Skin of body (tissue), 2 donors: ENCODE results near the gene TPTE. TPM values are rescaled to one million over a fixed set of nuclear protein-coding genes. Genes with fewer than 3 reads are reported as not detected.
"Not testable (repeated sequence)": the region's sequence is repeated elsewhere in the genome, so short reads cannot be mapped to it uniquely, and the experiment has no call there.

Experiments
- DNase-seq: peaks from one replicate; lab custom pipeline; 2025; lab: John Stamatoyannopoulos, UW
- total RNA-seq: library from RNA; depleted of rRNA; stranded (reverse); fragments of >200 nt; gene quantifications from one replicate; pipeline ENCODE4 v1.2.3, GENCODE V29; 2014

TPTE gene
- total RNA-seq, result not detected

GRCh38 chr21:10521091-10521598 is at the start of gene TPTE:
TPTE (plus strand) TSS chr21:10521583; CDS start chr21:10538724, 17,141 bp downstream.
- no peak for DNase-seq

- not testable (repeated sequence) for DNase-seq
Measured at GRCh38 chr21:10471999-10472398, 49.4 kb upstream of the TPTE start.

DNA sequence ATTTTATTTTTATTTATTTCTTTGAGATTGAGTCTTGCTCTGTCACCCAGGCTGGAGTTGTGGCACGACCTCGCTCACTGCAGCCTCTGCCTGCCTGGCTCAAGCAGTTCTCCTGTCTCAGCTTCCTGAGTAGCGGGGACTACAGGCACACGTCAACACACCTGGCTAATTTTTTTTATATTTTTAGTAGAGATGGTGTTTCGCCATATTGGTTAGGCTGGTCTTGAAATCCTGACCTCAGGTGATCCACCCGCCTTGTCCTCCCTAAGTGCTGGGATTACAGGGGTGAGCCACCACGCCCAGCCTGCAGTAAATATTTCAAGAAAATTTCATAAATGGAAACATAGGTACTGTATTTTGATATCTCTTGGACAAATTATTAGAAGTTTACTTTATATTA is 43.6 kb upstream of the TPTE start:
- DNase-seq, result not testable (repeated sequence)

- not testable (repeated sequence) for DNase-seq
Measured at GRCh38 chr21:10479875-10480274, 41.5 kb upstream of the TPTE start.

- DNase-seq, result not testable (repeated sequence)
Measured at GRCh38 chr21:10484864-10485263, 36.5 kb upstream of the TPTE start.

GRCh38 chr21:10490453-10490852 is 30.9 kb upstream of the TPTE start:
- not testable (repeated sequence) for DNase-seq

DNA sequence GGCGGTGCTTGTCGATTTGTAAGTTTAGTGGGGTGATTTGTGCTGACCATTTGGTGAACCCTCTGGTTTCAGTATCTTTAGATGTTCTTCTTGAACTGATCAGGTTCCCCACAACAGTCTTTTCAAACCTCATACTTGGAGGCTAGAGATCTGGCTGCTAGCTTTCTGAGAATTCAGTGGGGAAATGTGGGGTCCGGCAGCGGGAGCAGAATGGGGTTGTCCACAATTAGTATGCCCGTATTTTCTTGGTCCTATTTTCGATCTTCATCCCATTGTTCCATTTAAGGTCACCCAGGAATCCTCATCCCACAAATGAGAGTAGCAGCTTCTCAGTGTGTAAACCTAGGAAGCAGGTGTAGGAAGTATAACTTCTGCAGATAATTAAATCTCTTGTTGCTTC is 10.3 kb upstream of the TPTE start:
- no peak for DNase-seq

GRCh38 chr21:10516889-10517288 is 4.5 kb upstream of the TPTE start:
- DNase-seq, result not testable (repeated sequence)

DNA sequence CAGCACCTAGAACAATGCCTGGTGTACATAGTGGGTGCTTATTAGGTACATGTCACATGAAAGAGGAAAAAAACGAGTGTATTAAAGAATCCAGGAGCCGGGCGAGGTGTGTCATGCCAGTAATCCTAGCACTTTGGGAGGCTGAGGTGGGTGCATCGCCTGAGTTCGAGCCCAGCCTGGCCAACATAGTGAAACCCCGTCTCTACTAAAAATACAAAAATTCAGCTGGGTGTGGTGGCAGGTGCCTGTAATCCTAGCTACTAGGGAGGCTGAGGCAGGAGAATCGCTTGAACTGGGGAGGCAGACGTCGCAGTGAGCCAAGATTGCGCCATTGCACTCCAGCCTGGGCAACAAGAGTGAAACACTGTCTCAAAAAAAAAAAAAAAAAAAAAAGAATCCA is 3.5 kb upstream of the TPTE start:
- DNase-seq, result not testable (repeated sequence)

- DNase-seq, result not testable (repeated sequence)
Measured at GRCh38 chr21:10521835-10522500, 585 bp downstream of the TPTE start.

DNA sequence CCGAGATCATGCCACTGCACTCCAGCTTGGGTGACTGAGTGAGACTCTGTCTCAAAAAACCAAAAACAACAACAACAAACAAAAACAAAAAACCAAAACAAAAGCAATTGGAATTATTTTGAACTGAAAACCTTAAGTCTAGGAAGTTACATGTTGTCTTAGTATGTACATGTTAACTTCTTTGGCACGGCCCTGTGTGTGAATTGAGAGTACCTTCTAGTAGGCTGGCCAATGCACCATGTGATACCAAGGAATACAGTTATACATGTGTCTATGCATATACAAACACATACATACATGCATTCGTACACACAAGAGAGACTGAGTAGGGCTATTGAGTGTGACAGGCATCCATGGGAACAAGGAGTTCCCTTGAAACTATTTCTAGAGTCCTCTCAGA is 18.6 kb downstream of the TPTE start:
- DNase-seq, result no peak

- not testable (repeated sequence) for DNase-seq
Measured at GRCh38 chr21:10544376-10544775, 23.0 kb downstream of the TPTE start.

GRCh38 chr21:10547868-10548267 is 26.5 kb downstream of the TPTE start:
- not testable (repeated sequence) for DNase-seq

DNA sequence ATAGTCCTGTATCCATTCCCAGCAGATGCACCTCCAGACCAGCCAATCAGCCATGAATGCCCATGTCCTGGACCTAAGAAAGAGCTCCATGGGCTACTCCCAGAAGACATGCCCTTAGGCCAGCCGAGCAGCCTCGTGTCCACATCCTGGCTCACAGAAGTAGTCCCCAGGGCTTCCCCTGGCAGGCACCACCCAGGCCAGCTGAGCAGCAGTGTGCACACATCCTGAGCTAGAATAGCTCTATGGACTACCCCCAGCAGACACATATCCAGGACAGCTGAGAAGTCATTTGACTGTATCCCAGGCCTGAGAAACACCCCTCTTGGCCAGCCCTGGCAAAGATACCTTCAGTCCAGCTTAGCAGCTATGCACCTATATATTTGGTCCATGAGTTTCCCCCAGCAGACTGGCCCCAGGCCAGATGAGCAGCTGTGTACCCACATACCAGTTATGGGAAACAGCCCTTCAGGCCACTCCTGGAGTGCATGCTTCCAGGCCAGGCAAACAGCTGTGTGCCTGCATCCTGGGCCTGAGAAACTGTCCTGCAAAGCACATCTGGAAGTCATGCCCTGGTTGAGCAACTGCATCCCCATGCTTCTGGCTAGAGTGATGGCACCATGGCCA is 27.1 kb downstream of the TPTE start:
- DNase-seq, result not testable (repeated sequence)

DNA sequence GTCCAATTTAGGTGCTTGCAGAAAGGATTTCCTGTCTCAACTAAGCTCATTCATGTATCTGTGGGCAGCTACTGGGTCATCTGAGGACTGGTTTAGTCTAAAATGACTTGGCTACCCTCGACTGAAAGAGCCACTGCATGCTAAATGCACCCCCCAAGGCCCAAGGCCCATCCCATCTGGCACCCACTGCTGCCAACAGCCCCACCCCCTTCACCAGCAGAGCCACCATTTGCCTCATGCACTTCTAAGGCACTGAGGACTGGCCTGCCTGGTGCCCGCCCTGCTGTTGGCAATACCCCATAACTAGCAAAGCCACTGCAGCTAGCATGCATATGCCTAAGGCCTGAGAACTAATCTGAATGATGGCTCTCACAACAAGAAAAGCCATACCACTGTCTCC is 49.4 kb downstream of the TPTE start:
- DNase-seq, result not testable (repeated sequence)

DNA sequence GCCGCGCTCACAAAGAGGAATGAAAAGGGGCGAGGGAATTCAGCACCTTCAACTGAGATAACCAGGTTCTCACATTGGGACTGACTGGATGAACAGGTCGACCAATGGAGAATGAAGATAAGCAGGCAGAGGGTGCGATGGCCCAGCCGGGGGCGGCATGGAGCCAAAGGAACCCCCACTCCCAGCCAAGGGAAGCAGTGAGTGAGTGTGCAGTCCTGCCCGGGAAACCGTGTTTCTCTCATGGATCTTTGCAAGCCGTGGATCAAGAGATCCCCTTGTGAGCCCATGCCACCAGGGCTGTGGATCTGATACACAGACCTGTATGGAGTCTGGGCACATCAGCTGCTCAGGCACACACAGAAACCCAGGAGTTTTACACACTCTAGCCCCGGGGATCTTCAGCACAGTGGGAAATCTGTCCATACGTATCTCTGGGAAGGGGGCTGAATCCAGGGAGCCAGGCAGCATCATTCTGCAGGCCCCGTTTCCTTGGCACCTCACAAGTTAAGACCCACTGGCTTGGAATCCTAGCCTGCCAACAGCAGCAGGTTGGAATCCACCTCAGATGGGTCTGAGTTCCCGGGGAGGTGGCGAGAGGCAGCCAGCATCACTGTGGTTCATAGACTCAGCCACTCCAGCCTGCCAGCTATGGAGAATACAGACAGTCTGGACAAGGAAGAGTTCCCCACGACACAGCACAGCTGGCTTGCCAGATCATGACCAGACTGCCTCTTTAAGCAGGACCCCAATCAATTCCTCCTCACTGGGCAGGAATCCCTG is 53.3 kb downstream of the TPTE start:
- DNase-seq, result not testable (repeated sequence)

GRCh38 chr21:10575311-10575667 is 53.9 kb downstream of the TPTE start:
- DNase-seq, result no peak

GRCh38 chr21:10578910-10579309 is 57.5 kb downstream of the TPTE start:
- DNase-seq, result not testable (repeated sequence)

DNA sequence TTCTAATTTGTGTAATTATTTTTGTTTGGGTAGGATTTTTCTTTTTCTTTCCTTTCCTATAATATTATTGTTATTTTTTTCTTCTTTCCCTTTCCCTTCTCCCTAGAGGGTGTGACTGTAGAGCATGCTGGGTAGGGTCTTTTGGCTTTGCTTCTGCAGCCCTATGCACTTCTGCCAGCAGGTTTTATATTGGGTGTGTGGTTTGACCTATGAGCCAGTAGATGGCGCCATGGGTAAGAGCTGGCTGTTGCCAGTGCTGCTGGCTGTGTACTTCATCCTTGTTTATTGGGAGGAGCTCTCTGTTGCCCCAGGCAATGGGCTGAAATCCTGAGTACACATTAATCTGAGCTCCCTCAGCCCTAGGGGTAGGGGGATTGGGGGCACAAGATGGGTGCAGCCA is 67.7 kb downstream of the TPTE start:
- DNase-seq, result not testable (repeated sequence)

- DNase-seq, result not testable (repeated sequence)
Measured at GRCh38 chr21:10607074-10607473, 85.7 kb downstream of the TPTE start.

DNA sequence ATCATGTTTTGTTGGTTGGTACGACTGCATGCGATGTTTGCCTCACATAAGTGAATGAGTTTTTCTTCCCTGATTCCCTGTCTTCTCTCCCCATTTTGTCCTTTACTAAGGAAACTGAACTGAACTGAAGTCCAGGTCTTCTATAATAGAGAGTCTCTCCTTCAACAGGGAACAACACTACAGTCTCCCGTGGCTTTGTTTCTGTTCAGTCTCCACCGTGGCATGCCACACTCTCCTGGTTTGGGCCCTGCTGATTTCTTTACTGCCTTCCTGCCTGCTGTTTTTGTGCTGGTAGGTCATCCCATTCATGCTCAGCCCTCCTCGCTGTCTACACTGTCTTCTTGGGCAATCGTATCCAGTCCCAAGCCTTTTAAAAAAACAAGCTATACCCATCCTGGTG is 92.9 kb downstream of the TPTE start:
- DNase-seq, result not testable (repeated sequence)

DNA sequence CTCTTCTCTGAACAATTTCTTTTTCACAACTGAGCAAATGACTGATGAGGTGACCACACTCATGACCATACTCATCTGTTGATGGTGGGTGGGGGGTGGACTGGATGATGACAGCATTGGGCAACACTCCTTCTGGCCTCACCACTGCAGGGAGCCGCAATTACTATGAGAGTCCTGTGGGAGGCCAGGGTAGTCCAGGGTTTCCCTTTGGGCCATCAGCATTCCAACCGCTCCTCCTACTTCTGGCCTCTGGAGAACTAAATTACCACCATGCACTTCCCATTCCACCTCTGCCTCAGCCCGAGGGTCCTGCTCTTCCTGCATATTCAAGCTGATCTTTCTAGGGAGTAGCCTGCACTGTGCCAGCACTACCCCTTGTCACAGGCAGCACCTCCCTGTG is 94.7 kb downstream of the TPTE start:
- not testable (repeated sequence) for DNase-seq
